Esophagus muscularis mucosa (tissue), 4 donors: ENCODE data around the gene CHERP. TPM values are rescaled to one million over a fixed set of nuclear protein-coding genes. Genes with fewer than 3 reads are reported as not detected.

Experiments
- DNase-seq: peaks from one replicate; pipeline ENCODE4 v3.0.0-alpha.2; 2017; ENCODE audit errors: extremely low spot score
- H3K27ac ChIP-seq, 4 donors: fragments of 200-600 bp; sonication (generic); replicated peaks in 1 of 4; 1 replicate in 3 of 4; 2 replicates in 1 of 4; pipeline ENCODE4 v1.5.1; 2016 to 2019; ENCODE audit warnings: mild to moderate bottlenecking in 1 of 4
- H3K27me3 ChIP-seq, 4 donors: fragments of 200-600 bp; sonication (generic); one replicate each; pipeline versions ENCODE4 v1.5.1 to v1.6.0; 2016 to 2019
- H3K36me3 ChIP-seq, 4 donors: fragments of 200-600 bp; sonication (generic); one replicate each; pipeline ENCODE4 v1.5.1; 2016 to 2019
- H3K4me1 ChIP-seq, 4 donors: fragments of 200-600 bp; sonication (generic); one replicate each; pipeline ENCODE4 v1.5.1; 2016 to 2019
- H3K4me3 ChIP-seq, 4 donors: fragments of 200-600 bp; sonication (generic); 1 replicate in 2 of 4; 2 replicates in 2 of 4; pipeline ENCODE4 v1.5.1; 2016 to 2019; ENCODE audit warnings: mild to moderate bottlenecking in 4 of 4, moderate library complexity in 1 of 4
- H3K9me3 ChIP-seq, 4 donors: fragments of 200-600 bp; sonication (generic); 1 replicate in 3 of 4; 2 replicates in 1 of 4; pipeline ENCODE4 v1.5.1; 2016 to 2019
- EP300 ChIP-seq: sonication (generic); formaldehyde crosslinking; IDR thresholded peaks from one replicate; pipeline ENCODE4 v1.6.1; 2017; ENCODE audit warnings: antibody characterized with exemption
- POLR2A ChIP-seq: fragments of 450-650 bp; IDR thresholded peaks from one replicate; pipeline ENCODE4 v1.6.1; 2017; ENCODE audit warnings: antibody characterized with exemption, moderate library complexity, mild to moderate bottlenecking, low read depth
- POLR2AphosphoS5 ChIP-seq, 2 donors: sonication (generic); formaldehyde crosslinking; IDR thresholded peaks; one replicate each; pipeline ENCODE4 v1.6.1; 2017; ENCODE audit warnings: antibody characterized with exemption in 2 of 2
- WGBS: methylation state at CpG from one replicate; pipeline ENCODE4 v1.1.5; 2018; 5-methylcytosine and 5-hydroxymethylcytosine counted together
- intact Hi-C: fragments of 100-400 bp; cut with DNase I; formaldehyde crosslinking; loops from one replicate; pipeline ENCODE4 v1.15.1; 2023
- total RNA-seq, 4 donors: library from RNA; depleted of rRNA; stranded (reverse); fragments of >200 nt; gene quantifications; one replicate each; pipeline versions ENCODE4 v1.1.0 to v1.2.1, GENCODE V29; 2016
- TF ChIP-seq, protein P1 (sequence below), 3 experiments: fragments of 200-600 bp in 2 of 3; fragments of 450-650 bp in 1 of 3; sonication (generic) in 2 of 3; IDR thresholded peaks; one replicate each; pipeline ENCODE4 v1.5.1; 2017 to 2019; ENCODE audit warnings: antibody characterized with exemption in 3 of 3, mild to moderate bottlenecking in 2 of 3, moderate library complexity in 1 of 3

CHERP gene
- total RNA-seq, 4 donors from 2014 or later = 9.1 to 18.0 (median 12.9) TPM

DNA sequence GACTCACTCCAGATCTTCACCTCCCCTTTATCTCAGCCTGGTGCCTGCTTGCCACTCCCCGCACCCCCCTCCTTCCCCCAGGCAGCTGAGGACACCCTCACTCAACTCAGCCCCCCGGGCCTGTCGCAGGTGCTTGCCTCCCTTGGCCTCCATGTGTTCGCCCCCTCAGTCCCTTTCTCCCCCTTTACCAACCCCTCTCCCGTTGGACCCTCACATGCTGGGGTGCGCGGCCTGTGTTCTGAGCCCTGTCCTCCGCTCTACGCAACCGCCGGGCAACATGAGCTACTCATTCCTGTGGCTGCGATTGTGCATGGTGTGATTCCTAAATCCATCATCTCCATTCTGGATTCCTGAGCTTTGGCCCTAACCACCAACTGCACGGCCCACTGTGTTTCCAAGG lies 5.1 kb downstream of the CHERP start:
- DNase-seq = no peak
- Histone ChIP-seq H3K27ac (no peak overlapping the region), H3K4me1 (peaks cover 29 to 46% (median 41%) of the 10 kb centered on the region in 4 donors), H3K4me3 (no peak overlapping the region), H3K9me3 (no peaks in the 10 kb centered on the region), H3K27me3 (no peaks in the 10 kb centered on the region), H3K36me3 (peaks cover 35 to 80% (median 72%) of the 10 kb centered on the region in 4 donors)
- 90% methylated on average over 13 of the region's 13 CpGs for WGBS
- intact Hi-C loops = no loop called here
- TF ChIP-seq EP300 = no peak
- no peak for TF ChIP-seq POLR2AphosphoS5 (IDR thresholded peaks at IDR 0.05)
- TF ChIP-seq, protein P1, sequence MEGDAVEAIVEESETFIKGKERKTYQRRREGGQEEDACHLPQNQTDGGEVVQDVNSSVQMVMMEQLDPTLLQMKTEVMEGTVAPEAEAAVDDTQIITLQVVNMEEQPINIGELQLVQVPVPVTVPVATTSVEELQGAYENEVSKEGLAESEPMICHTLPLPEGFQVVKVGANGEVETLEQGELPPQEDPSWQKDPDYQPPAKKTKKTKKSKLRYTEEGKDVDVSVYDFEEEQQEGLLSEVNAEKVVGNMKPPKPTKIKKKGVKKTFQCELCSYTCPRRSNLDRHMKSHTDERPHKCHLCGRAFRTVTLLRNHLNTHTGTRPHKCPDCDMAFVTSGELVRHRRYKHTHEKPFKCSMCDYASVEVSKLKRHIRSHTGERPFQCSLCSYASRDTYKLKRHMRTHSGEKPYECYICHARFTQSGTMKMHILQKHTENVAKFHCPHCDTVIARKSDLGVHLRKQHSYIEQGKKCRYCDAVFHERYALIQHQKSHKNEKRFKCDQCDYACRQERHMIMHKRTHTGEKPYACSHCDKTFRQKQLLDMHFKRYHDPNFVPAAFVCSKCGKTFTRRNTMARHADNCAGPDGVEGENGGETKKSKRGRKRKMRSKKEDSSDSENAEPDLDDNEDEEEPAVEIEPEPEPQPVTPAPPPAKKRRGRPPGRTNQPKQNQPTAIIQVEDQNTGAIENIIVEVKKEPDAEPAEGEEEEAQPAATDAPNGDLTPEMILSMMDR (IDR thresholded peaks at IDR 0.05) = no peak
- TF ChIP-seq POLR2A = no peak

DNA sequence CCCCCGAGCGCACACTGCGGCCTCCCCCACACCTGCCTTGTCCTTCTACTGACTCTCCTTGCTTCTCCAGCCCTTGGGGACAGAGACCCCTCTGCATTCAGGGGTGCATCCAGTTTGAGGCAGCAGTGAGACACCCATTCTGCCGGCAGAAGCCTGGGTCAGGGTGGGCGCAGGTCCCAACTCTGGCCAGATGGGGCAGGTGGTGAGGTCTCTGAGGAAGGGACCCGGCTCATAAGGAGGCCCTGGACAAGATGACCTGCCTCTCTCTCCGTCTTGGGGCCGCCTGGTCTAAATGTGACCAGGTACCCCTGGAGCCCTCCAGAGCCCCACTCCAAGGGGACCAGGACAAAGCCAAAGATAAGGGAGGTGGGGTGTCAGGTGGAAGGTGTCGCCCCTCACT lies 6.1 kb downstream of the CHERP start:
- Histone ChIP-seq H3K9me3 (no peaks in the 10 kb centered on the region), H3K27me3 (no peaks in the 10 kb centered on the region), H3K4me3 (no peak overlapping the region), H3K36me3 (peaks cover 44 to 90% (median 82%) of the 10 kb centered on the region in 4 donors), H3K4me1 (peaks cover 24 to 40% (median 34%) of the 10 kb centered on the region in 4 donors), H3K27ac (no peak overlapping the region)
- DNase-seq = no peak
- 92% methylated on average over 4 of the region's 9 CpGs for WGBS
- intact Hi-C loops = no loop called here
- no peak for TF ChIP-seq EP300

DNA sequence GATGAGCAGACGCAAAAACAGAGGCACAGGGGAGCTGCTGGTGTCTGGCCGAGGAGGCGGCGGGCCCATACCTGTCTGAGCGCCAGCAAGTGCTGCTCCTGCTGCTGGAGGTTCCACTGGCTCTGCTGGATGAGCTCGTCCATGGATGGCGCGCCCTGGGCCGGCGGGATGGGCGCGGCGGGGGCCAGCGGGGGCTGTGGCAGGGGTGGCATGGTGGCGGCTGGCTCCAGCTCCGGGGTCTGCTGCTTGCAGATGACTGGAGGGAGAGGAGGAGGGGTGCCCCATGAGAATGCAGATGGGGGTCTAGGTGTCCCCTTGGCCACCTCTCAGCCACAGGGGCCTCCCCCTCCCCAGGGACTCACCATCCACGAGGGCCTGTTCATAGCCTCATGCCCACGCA lies 6.9 kb downstream of the CHERP start:
- Histone ChIP-seq H3K4me1 (peaks cover 16 to 32% (median 27%) of the 10 kb centered on the region in 4 donors), H3K9me3 (no peaks in the 10 kb centered on the region), H3K4me3 (no peak overlapping the region), H3K27me3 (no peaks in the 10 kb centered on the region), H3K27ac (no peak overlapping the region), H3K36me3 (peaks cover 52 to 97% (median 89%) of the 10 kb centered on the region in 4 donors)
- WGBS = 88% methylated on average over 7 of the region's 18 CpGs
- no peak for TF ChIP-seq POLR2AphosphoS5 (IDR thresholded peaks at IDR 0.05)
- TF ChIP-seq, protein P1 (IDR thresholded peaks at IDR 0.05) = no peak
- no peak for TF ChIP-seq EP300
- TF ChIP-seq POLR2A = no peak
- no peak for DNase-seq
- intact Hi-C loops = no loop called here

- TF ChIP-seq POLR2A = no peak
- TF ChIP-seq EP300 = no peak
- Histone ChIP-seq H3K4me3 (no peak overlapping the region), H3K4me1 (peaks cover 0 to 6% (median 3%) of the 10 kb centered on the region in 4 donors), H3K9me3 (no peaks in the 10 kb centered on the region), H3K36me3 (peaks cover 78 to 100% (median 99%) of the 10 kb centered on the region in 4 donors), H3K27me3 (no peaks in the 10 kb centered on the region), H3K27ac (no peak overlapping the region)
- WGBS = 87% methylated on average over 37 of the region's 47 CpGs
- intact Hi-C loops = no loop called here
- DNase-seq = no peak
These were observed 9.6 kb downstream of the CHERP start for GRCh38 chr19:16532440-16533234.

DNA sequence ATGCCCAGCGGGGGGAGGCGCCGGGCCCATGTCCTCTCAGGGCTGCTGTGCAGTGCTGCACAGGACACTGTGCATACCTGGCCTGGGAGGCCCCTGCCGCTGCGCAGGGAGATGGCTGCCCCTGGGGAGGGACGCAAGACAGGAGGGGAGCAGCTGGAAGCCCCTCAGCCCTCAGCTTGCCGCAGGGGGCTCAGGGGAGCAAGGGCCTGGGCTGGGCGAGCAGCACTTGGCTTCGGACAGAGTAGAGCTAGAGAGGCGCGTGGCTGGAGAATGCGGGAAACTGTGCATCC lies 10.9 kb downstream of the CHERP start:
- H3K4me1 ChIP-seq = no peaks in the 10 kb centered on the region
- no peaks in the 10 kb centered on the region for H3K9me3 ChIP-seq
- WGBS = 98% methylated on average over 12 of the region's 12 CpGs
- intact Hi-C loops = no loop called here
- DNase-seq = no peak
- peaks cover 91 to 100% (median 100%) of the 10 kb centered on the region in 4 donors for H3K36me3 ChIP-seq
- no peak overlapping the region for H3K27ac ChIP-seq
- TF ChIP-seq, protein P1 (IDR thresholded peaks at IDR 0.05) = no peak
- TF ChIP-seq POLR2AphosphoS5 (IDR thresholded peaks at IDR 0.05) = no peak
- no peak for TF ChIP-seq POLR2A
- TF ChIP-seq EP300 = no peak
- no peak overlapping the region for H3K4me3 ChIP-seq
- H3K27me3 ChIP-seq = no peaks in the 10 kb centered on the region
